Measurements from ENCODE around the gene VTI1A.

Gene VTI1A

DNA sequence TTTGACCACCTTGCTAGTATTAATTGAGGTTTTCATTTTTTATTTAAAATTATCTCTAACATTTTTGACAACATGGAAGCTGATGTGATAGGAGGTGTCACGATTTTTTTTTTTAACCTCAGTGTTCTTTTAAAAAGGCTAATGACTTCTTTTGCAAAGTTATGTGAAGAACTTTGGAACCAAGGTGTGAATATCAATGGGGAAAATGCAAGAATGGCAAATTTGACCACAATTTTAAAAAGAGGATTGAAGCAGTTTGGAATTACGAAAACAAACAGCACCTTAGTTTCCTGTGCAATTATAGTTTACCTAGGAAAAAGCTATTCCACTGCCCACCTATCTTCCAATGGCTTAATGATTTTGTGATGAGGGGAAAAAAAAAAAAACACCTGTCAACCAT, 232.4 kb downstream of the VTI1A start:
- DNase-seq: no peak

- no peak for DNase-seq
These were observed 233.6 kb downstream of the VTI1A start for GRCh38 chr10:112680586-112680985.

DNA sequence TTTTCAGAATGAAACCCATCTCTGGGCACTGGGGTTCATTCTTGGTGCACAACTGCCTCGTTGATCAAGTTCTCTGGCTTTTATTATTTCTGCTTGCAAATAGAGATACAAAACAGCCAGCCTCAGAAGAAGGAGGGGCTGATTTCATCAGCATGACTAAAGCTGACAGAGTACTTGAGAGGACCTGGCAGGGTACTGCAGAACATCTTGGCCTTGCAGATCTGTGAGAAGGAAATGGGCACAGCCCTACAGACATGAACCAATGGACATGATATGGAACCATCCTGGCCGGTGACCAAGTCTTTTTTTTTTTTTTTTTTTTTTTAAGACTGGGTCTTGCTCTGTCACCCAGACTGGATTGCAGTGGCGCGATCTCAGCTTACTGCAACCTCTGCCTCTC, 240.6 kb downstream of the VTI1A start:
- DNase-seq: no peak

DNA sequence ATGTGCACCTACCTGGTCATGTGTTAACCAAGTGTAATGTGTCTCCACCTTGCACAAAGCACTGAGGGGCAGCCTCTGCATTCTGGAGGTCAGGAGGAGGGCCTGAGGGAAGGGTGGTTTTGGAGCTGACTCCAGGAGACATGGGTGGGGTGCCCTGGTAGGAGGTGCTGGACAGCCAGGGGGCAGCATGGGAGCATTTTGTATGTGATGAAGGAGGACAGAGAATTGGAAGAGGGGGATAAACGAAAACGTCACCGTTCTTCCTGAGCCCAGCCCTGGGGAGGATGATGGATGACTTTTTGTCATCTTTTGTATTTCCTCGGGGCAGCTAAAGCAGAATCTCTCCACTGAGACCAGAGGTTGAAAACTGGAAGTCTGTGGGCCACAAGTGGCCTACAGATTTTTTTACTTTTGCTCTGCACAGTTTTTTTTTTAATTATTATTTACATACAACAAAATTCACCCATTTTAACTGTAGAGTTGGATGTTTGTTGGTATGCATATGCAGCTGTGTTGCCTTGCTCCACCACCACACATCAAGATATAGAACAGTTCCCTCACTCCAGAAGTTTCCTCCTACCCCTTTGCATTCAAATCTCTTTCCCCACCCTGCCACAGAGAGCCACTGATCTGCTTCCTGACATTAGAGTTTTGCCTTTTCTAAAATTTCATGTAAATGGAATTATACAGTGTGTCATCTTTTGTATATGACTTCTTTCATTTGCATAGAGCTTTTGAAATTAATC, 242.5 kb downstream of the VTI1A start:
- DNase-seq: no peak

DNA sequence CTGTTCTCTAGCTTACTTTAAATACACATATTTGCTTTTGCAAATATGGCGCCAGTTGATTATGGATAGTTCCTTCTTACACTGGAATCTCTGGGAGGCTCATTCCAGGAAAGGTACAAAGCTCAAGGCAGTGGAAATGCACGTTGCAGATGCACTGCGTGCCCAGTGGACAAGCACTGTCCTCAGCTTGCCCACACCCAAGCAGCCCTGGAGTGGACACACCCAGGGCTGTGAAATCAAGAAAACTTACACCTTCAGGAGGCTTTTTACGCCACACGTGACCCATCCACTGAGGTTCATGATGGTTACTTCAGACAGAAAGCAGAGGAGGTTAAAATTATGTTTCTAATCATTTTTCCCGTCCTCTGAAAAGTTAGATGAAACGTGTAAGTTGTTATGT, 248.5 kb downstream of the VTI1A start:
- no peak for DNase-seq

DNA sequence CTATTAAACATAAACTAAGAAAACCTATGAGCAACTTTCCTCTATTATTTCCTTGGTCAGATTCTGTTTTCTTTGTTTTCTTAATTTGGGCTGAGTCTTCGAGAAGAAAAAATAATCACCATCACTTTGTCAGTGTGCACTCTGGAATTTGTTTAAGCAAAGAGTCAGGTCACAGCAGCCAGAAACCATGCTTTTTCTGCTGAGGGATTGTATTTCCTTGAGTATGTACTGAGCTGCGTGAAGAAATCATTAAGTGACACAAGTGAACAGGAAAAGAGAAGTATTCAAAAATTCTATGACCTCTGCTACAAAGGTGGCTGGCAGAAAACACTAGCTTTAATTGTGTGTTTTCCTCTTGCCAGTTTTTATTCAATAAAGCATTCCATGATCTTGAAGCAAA, 249.6 kb downstream of the VTI1A start:
- DNase-seq: no peak

GRCh38 chr10:112698133-112698817, 251.3 kb downstream of the VTI1A start:
- DNase-seq: no peak

GRCh38 chr10:112698818-112699164, 251.8 kb downstream of the VTI1A start:
- DNase-seq: no peak

GRCh38 chr10:112700215-112700671, 253.2 kb downstream of the VTI1A start:
- DNase-seq: no peak

- DNase-seq: no peak
These were observed 254.3 kb downstream of the VTI1A start for GRCh38 chr10:112701211-112701877.

DNA sequence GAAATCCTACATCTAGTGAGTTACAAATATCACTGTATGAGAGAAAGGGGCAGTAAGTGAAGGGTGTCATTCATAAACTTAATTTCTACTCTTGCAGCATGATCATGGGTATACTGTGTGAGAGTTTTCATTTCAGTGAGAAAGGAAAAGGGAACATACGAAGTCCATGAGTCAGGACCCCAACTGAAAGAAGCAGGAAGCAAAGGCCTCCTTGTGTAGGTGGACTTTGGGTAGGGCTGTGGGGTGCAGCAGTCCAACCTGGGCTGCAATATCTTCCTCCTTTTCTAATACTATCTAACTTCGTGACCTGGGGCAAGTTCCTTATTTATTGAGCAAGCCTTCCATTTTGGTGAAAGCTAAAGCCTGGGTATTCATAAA, 254.9 kb downstream of the VTI1A start:
- DNase-seq: no peak

- DNase-seq: no peak
These were observed 259.6 kb downstream of the VTI1A start for GRCh38 chr10:112706577-112706976.

GRCh38 chr10:112708461-112708860, 261.4 kb downstream of the VTI1A start:
- DNase-seq: no peak

DNA sequence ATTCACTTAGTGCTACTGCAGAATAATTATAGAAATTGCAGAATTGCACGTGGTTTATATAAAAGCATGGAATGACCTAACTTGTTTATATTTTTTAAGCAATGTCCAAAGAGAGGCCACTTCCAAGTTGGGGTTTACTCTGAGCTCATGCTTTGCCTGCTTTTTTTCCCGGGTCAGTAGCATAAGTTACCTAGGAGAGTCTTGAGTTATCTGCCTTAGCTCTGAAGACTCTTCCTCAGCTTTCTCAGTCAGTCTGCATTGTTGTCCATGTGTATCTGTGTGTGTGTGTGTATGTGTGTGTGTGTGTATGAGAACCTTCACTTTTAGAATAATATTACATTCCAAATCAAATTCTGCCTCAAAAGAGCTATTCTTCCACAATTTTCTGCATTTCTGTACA, 263.5 kb downstream of the VTI1A start:
- DNase-seq: no peak

- no peak for DNase-seq
These were observed 264.4 kb downstream of the VTI1A start for GRCh38 chr10:112711366-112711765.

DNA sequence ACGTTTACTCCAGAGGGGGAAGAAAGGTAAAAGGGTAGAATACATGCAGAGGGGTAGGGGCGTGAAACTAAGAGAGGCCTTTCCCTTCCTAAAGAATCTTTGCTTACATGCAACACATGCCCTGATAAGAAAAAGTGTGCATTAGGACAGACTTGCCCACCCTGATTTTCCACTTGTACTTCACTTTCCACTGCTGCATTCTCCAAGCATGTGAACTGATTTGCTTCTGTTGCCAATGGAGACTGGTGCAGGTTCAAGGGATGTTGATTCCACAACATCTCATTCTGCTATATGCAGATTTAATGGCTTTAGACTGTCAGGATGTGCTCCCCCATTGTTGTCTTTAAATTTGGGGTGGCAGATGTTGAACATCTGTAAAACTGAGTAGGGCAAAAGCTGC, 265.5 kb downstream of the VTI1A start:
- no peak for DNase-seq

GRCh38 chr10:112713411-112713810, 266.4 kb downstream of the VTI1A start:
- no peak for DNase-seq

GRCh38 chr10:112715581-112715980, 268.6 kb downstream of the VTI1A start:
- DNase-seq: no peak

DNA sequence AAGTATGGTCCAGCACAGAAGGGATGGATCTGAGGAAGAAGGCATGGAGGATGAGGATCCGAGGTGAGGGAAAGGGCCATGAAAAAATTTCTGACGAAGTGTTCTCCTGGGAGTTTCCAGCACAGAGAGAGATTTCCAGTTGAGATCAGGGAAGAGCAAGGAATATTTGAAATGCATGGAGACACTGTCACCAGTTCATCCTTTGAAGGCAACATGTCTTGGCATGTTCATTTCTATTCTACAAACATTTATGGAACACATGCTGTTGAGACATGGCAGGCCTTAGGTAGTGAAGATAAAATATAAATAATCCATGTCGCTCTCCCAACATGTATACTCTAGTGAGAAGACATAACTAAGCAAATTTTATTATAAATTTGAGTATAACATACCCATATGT, 269.1 kb downstream of the VTI1A start:
- no peak for DNase-seq

DNA sequence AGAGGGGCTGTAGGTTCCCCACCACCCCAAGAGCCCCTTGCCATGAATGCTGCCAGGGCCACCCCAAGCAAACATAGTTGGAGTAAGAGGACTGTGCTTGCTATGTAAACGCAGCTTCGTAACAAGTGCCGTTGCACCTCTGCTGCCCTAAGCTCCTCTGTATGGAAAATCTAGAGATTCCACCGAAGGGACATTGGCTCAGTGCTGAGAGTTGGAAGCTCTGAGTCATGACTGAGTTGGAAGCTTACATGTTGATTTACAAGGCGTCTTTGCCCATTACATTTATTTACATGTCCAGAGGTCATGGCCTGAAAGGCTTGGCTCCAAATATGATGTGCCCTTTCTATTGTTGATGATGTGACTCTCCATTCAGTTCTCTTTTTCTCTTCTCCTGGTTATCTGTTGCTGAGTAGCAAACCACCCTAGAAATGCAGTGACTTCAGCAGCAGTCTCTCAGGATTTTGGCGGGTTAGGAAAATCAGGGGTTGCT, 270.0 kb downstream of the VTI1A start:
- DNase-seq: no peak

DNA sequence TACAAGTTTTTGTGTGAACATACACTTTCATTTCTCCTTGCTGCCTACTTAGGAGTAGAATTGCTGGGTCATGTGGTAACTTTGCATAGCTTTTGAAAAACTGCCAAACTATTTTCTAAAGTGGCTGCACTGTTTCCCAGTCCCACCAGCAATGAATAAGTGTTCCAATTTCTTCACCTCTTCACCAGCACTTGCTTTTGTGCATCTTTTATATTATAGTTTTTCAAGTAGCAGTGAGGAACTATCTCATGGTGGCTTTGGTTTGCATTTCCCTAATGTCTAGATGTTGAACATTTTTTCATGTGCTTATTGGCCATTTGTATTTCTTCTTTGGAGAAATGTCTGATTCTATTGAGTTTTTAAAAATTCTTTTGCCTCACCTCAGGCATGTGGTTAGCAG, 273.2 kb downstream of the VTI1A start:
- no peak for DNase-seq

DNA sequence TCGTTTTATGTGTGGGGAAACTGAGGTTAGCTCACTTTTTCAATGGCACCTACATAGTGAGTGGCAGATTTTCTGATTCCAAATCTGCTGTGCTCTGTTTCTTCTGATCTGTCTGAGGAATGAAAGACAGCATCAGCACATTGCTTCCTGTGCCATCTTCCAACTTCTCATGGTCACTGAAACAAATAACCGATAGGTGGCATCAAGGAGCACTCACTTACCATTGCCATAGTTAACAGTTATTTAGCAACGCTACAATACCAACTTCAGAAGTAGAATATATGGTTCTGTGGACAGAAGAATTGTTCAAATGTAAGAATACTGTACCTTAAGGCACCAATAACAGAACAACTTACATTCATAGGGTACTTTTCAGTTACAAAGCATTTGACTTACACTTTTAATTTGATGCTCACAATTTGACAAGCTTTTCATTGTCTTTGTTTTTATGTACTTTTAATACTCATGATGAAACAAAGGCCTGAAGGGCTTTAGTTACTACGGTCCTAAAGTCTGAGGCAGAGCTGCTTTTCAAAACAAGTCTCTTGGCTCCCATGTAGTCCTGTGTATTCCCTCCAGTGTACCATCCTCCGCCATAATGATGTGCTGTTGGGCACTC, 274.2 kb downstream of the VTI1A start:
- no peak for DNase-seq

DNA sequence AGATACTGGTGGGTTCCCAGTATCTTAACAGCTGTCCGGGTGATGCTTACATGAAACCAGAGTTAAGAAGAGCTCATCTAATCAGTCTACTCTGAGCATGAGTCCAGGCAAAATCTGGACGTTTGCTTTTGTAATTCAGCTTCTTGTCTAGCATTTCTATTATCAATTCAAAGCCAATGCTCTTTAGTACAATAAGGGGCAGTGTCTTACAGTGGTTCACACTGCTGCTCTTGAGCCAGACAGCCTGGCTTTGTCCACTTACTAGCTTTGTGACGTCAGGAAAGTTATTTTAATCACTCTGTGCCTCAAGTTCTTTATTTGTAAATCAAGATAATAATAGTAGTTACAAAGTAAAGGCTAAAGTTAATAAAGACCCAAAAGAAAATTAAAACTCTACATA, 275.7 kb downstream of the VTI1A start:
- DNase-seq: no peak

Measured in right kidney (tissue), 1 donor.